Right kidney (tissue), 1 donor: ENCODE data around the gene USP48.

Experiments
- DNase-seq: peaks from one replicate; pipeline ENCODE4 v3.0.0-alpha.2; 2016

Gene USP48

DNA sequence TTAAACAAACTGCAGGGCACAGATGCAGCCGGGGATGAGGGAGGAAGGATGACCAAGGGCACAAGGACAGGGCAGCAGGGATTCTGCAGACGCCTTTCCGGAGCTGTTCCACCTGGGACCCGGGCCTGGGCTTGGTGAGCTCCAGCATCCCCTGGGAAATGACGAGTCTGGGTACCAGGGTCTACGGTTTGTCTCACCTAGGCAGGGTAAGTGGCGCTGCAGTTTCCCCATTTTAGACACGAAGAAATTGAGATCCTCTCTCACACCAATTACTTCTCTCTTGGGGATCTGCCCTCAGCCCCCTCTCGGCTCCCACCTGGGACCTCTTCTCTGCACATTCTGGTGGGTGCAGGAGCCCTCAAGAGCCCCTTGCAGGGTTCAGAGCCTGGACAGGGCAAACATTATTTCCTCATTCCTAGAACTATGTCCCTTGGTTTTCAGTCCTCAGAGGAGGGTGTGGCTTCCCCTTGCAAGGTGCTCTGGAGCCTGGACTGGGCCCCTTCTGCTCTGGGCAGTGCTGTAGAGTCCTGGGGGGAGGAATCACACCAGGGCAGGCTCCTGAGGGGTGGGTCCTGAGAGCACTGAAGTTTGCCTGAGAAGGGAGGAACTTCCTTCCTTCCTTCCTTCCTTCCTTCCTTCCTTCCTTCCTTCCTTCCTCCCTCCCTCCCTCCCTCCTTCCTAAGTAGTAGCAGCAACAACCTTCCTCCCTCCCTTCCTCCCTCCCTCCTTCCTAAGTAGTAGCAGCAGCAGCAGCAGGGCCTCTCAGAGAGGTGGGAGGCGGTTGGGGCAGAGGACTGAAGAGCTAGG is 129.8 kb downstream of the USP48 start:
- DNase-seq: no peak

DNA sequence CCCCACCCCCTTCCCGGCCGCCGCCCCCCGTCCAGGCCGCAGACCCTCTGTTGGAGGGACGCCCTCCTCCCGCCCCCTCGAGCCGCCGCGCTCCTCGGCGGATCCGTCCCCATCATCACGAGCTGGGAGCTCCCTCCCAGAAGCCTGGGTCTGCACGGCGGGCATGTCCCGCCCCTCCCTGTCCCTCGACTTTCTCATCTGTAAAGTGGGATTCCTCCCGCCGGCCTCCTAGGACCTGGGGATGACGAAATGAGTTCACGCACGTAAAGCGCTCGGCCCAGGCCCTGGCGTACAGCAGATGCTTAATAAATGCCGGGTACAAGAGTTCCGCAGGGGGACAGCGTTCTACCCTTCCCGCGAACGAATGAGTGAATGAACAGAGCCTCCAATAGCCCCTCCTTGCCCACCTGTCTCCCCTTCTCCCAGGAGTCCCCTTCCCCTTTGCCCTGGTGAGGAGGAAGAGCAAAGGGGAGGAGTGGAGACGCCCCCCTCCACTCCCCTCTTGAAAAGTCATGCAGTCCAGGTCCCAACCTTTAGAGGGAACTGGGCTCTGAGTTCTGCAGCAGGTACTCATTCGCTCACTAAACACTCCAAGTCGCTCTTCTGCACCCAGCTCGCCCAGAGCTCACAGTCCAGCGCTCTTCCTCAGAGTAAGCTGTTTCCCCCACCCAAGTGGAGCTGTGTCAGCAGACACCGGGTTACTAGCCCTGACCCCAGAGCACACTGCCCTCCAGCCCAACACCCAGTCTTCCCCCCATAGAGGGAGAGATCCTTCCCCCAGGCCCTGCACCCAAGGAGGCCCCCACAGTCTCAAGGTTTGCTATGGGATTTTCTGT is 130.6 kb downstream of the USP48 start:
- DNase-seq: no peak

DNA sequence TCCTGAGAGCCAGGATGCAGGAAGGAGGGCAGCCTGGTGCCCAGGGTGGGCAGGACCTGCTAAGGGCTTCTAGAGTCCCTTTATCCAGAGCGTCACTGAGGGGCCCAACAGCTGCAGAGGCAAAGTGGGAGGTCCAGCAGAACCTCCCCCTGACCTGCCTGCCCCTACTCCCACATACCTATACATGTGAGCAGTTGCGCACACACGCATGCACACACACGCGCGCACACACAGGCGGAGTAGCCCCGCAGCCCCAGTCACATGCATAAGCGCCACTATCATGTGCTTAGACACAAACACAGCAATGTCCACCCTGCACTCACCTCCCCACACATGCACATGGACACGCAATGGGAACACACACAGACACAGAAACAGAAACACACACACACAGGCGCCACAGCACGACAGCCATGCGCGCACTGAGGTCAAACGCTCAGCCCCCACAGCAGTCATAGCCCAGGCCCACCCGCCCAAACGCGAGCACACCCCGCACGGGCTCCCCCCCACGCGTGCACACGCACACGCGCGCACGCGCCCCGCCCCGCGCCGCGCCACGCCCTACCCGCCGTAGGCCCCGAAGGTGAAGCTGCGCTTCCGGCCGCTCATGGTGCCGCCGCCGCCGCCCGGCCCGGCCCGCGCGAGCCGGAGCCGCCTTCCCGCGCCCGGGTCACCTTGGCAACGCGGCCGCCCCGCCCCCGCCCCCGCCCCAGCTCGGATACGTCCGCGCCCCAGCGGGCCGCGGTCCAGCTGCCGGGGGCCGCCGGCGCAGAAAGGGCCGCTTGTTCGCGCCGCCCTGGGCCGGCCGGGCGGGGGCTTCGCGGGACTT is 131.5 kb downstream of the USP48 start:
- DNase-seq: no peak

DNA sequence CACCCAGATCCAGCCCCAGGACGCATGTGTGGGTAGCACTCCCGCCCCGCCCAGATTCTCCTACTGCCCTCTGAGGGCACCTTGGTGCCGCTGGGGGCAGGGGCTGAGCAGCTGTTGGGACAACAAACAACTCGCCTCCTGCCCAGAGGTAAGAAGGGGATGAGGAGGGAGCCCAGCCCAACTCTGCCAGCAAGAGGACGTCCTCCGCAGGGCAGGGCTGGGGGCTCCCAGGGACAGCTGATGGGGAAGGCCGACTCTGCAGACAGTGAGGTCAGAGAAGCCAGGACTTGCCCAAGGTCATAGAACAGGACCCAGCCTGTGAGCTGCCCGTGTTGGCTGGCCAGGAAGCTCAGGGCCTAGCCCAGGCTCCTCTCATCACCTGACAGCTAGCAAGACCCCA is 132.5 kb downstream of the USP48 start:
- no peak for DNase-seq

DNA sequence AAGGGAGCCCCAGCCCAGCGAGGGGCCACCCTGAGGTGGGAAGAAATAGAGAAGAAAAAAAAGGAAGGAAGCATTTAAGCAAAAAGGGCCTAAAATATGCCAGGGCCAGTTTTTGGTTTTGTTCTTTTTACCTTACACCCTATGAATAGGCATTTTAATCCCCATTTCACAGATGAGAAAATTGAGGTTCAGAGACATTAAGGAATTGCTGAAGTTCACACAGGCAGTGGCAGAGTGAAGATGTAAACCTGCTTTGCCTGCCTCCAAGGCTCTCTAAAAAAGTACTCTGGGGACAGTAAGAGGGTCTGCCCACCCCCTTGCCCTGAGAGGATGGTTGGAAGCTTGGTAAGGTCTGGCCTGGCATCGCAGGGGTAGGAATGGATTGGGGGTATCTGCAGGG is 133.6 kb downstream of the USP48 start:
- no peak for DNase-seq

DNA sequence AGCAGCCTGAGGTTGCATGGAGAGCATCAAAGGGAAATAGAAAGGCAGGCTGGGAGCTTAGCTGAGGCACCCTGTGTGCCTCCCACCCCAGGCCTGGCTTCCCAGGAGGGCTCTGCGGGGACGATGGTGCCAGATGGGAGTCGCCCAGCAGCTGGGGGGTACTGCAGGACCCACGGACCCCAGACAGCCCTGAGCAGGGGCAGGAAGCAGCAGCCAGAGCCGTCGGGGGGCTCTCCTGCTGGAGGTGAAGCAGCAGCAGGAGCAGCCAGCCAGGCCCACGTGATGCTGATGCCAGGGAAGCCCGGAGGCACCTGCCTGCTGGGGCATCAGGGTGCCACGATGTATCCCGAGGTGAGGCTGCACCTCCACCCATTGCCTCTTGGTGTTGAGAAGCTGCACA is 134.2 kb downstream of the USP48 start:
- DNase-seq: no peak

DNA sequence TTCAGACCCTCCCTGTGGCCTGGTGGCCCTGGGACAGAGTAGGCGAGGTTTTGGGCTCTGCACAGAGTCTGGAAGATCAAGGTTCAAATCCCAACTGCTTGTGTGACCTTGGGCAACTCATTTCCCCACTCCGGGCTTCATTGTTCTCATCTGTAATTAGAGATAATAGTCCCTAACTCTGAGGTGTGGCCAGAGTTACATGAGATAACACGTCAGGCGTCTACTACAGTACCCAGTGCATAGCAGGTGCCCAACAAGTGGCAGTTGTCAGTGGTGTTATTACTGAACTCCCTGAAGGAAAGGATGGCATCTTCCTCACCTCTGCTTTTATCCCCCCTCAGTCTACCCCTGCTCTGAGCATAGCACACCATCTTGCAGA is 134.6 kb downstream of the USP48 start:
- DNase-seq: no peak

DNA sequence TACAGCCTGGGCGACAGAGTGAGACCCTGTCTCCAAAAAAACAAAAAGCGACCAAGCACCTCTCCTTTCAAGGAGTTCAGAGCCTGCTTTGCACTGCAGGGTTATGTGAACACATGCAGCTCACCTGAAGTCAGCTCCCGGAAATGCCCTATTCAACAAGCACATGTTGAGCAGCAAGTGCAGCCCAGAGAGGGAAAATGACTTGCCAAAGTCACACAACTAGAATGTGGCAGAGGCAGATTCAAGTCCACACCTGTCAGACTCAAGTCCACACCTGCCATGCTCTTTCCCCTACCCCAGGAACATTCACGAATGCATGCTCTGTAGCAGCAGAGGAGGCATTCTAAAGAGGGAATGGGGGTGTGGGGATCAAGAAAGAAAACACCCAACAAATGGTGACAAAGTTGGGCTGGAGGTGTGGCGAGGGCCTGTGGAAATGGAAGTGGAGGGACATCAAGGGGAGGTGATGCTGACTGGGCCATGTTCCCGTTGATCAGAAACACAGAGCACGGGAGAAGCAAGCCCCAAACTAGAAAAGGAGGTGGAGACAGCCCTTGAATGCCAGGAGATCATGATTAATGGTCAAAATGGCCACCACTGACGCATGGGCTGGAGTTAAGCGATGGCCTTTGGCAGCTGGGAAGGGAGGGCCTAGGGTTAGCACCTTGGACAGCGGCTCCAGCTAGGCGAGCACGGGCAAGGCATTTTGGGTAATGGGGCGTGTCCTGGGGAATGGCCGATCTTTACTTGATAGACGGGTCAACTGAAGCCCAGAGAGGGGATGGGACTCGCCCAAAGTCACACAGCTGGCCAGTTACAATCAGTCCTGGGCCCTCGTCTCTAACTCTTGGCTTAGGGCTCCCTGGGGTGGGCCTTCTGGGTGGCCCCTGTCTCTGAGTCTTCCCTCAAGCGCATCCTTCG is 135.3 kb downstream of the USP48 start:
- DNase-seq: no peak

DNA sequence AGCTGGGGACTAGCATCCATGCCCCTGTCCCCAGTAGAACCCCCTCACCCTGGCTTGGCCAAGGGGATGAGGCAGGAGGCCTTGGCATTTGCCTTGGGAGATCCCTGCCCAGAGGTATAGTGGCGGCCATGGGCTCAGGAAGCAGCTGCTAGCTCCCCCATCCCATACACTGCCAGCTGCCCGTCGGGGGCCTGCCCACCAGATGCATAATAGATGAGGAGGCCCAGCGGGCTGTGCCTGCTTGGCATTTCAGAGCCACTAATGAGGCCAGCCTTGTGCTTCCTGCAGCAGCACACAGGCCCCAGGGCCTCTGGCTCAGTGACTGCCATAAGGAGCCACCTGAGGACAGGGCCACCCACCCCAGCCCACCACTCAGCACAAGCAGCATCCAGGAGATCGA is 137.4 kb downstream of the USP48 start:
- no peak for DNase-seq

DNA sequence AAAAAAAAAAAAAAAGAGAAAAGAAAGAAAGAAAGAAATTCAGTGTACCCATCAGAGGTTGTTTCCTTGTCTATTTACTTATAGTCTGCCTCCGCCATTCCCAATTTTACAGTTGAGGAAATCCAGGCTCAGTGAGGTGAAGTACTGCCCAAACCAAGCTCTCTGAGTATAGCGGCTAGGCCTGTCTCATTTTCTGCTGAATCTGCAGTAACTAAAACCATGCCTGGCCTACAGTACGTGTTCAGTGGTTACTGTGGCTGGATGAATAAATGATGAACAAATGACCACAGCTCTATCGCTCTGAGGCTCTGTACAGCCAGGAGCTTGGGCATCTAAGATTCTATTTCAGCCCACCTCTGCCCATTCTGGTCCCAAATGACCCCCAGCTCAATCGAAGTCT is 138.0 kb downstream of the USP48 start:
- DNase-seq: no peak

DNA sequence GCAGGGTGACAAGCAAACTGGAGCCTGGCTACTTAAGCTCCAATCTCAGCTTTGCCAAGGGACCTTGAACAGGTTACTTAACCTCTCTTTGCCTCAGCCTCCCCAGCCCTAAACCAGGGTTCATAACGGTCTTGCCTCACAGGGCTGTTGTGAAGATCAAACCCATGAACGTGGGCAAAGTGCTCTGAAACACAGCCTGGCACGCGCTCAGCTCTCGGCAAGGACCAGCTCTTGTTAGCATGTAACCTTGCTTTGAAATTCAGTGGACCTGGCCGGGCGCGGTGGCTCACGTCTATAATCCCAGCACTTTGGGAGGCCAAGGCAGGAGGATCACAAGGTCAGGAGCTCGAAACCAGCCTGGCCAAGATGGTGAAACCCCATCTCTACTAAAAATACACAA is 138.6 kb downstream of the USP48 start:
- no peak for DNase-seq

DNA sequence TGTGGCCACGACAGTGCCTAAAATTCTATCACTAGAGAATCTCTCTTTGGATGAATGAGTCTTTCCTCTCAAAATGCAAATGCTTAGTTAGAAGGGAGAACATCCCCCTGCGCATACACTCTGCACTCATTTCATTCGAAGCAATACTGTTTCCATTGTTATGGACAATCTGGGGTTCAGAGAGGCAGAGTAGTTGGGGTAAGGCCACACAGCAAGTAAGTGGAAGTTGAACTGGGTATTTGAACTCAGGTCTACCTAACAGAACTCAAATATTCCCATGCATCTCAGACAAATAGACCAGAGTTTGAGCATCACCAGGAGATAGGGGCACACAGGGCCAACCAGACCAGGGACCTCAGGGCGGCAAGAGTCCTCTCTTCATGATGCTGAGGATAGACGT is 139.3 kb downstream of the USP48 start:
- DNase-seq: no peak

DNA sequence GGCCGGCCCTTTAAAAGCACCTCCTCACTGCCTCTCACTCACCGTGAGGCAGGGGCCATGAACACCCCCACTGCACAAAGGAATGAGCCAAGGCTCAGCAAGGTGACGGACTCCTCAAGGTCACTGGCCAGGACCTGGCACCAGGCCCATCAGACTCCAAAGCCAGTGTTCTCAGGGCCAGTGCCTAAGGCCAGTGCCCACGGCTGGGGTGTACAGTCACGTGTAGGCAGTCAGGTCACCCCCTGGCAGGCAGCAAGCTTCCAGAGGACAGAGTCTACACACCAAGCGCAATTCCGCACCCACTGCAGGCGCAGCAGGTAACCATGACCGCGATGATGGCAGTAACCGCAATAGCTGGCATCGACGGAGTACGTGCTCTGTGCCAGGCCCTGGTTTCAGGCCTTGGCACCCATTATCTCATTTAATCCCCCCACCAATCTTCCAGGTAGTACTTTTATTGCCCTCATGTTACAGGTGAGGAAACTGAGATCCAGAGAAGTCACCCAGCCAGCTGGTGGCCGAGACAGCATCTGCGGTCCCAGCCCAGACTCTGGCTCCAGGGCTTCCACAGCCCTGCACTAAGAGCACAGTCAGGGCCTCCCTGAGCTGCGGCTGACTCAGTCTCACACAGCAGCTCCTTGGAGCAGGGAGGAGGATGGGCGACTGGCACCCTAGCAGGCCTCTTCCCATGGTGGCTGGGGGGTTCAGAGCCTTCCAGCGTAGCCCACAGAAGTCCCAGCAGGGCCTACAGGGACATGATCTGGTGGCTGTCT is 140.8 kb downstream of the USP48 start:
- DNase-seq: no peak

DNA sequence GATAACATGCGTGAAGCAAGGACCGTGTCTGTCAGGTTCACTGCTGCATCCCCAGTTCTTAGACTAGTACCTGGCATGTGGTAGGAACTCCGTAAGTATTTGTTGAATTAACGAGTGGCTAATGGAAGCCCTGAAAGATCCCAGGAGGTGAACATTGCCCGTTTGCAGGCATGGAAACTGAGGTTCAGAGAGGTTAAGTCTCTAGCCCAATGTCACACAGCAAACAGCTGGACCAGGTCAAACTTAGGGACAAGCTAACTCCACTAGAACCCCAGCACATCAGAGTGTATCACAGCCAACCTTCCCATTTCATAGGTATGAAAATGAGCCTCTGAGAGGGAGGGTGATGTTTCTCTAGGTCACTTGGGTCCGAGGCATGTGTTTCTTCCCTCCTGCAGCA is 141.4 kb downstream of the USP48 start:
- no peak for DNase-seq

DNA sequence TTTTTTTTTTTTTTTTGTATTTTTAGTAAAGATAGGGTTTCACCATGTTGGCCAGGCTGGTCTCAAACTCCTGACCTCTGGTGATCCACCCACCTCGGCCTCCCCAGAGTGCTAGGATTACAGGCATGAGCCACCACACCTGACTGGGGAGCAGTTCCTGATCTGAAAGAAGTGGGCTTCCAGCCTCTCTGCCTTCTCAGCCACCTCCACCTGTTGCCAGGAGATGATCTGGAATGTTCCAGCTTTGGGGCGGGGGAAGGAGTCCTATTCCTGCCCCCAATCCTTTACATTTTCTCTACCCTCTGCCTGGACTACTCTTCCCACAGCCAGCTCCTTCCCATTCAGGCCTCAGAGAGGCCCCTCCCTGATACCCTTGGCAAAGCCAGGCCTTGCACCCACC is 141.9 kb downstream of the USP48 start:
- DNase-seq: no peak

DNA sequence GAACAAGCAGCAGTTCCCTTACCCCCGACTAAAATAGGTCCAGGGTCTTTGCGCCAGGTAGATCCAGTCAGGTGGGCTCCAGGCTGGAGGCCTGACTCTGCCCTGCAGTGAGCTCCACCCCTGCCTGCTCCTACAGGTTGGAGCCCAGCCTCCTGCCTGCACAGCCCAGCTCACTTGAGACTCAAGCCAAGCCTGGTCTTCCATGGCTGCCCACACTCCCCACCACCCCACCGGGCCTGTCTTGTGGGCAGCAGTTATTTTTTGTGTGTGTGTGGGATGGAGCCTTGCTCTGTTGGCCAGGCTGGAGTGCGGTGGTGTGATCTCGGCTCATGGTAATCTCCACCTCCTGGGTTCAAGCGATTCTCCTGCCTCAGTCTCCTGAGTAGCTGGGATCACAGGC is 142.3 kb downstream of the USP48 start:
- DNase-seq: no peak

DNA sequence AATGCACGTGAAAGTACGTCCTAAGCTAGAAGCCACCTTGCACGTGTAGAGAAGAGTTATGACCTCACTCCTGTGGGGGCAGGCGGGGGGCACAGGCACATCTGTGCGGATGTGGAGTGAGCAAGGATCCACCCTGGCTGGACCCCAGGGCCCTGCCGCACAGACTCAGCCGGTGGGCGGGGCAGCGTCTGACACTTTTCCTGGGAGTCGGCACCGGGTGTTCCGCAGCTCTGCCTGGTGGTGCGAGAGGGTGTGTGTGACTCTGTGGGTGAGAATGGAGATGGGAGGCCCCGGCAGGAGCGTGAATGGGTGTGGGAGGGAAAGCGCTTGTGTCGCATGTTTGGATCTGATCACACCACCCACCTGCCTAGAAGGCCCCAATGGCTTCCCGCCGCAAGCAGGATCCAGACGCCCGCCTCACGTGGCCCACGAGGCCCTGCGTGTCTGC is 143.3 kb downstream of the USP48 start:
- no peak for DNase-seq

DNA sequence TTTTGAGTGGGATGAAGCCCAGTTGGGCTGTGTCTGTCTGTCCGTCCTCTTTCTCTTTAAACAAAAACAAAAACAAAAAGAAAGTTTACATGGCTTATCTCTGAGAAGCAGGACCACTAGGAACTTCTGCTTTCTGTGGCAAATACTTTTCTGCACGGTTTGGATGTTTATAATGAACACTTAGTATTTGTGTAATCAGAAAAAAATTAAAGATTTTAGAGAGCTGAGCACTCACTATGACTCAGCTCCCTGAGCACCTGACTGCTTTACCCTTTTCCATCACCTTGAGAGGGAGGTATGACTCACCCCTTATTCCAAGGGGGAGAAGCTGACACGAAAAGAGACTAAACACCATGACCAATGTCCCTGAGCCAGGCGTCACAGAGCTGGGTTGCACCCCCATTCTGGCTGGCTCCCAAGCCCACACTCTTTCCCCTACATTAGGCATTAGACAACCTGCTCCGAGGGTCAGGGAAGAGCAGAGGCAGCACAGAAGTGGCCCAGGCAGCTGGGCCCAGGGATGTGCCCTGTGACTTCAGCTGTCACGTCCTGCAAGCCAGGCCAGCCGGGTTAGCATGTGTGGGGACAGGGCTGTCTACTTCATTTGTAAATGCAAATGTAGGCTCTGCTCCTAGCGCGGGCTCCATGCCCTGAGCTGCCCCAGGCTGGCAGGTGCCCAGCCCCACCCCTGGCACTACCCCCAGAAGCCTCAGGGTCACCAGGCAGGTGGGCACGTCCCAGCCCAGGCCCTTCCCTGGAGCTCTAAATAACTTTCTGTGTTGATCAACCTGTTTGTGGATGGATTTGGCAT is 144.2 kb downstream of the USP48 start:
- no peak for DNase-seq

DNA sequence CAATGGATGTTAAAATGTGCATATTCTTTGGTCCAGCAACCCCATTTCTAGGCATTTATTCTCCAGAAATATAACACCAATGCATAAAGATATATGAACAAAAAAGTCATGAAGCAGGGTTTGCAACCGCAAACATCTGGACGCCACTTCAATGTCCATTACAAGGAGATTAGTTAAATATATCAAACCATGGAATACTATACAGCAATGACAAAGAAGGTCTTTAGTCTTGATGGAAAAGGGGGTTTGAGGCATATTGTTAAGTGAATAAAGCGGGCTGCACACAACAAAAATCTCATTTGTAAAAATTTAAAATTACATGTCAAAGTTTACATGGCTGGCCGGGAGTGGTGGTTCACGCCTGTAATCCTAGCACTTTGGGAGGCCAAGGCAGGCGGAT is 145.4 kb downstream of the USP48 start:
- DNase-seq: no peak

DNA sequence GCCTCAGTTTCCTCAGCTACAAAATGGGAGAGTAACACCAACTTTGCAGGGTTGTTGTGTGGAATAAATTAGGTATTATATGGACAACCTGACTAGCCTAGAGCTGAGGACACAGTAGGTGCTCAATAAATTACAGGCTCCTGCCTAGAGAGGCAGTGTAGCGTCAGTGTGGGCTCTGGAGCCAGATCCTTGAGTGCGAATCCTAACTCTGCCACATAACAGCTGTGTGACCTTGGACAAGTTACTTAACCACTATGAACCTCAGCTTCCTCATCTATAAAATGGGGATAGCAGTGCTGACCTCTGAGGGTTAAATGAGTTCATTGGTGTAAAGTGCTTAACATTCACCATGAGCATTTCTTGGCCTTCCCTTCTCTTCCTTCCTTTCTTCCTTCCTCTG is 146.9 kb downstream of the USP48 start:
- DNase-seq: no peak
